H9 (cell line): ENCODE results near the gene PLCH1. TPM values are rescaled to one million over a fixed set of nuclear protein-coding genes. Genes with fewer than 3 reads are reported as not detected.

Experiments used
- DNase-seq: peaks from one replicate; pipeline ENCODE4 v3.0.0-alpha.2; 2017
- H2AFZ ChIP-seq: one replicate; pipeline ENCODE4 v1.6.1; 2013; ENCODE audit warnings: mild to moderate bottlenecking, low read length, control low read depth, moderate library complexity
- H2AK5ac ChIP-seq: 2 replicates; pipeline ENCODE4 v1.6.1; 2013; ENCODE audit warnings: low read length, control low read depth, mixed read lengths; ENCODE audit not compliant: insufficient read length
- H2BK120ac ChIP-seq: one replicate; pipeline ENCODE4 v1.6.1; 2013; ENCODE audit warnings: low read depth, mild to moderate bottlenecking, low read length, control low read depth, inconsistent platforms; ENCODE audit not compliant: poor library complexity, severe bottlenecking
- H2BK12ac ChIP-seq: 2 replicates; pipeline ENCODE4 v1.6.1; 2013; ENCODE audit warnings: low read length, control low read depth, mixed read lengths, low read depth; ENCODE audit not compliant: insufficient read length
- H2BK15ac ChIP-seq: 2 replicates; pipeline ENCODE4 v1.6.1; 2013; ENCODE audit warnings: low read depth, low read length, control low read depth
- H2BK20ac ChIP-seq: one replicate; pipeline ENCODE4 v1.6.1; 2013; ENCODE audit warnings: low read depth, mild to moderate bottlenecking, low read length, control low read depth, inconsistent platforms; ENCODE audit not compliant: poor library complexity, severe bottlenecking
- H2BK5ac ChIP-seq: 2 replicates; pipeline ENCODE4 v1.6.1; 2013; ENCODE audit warnings: low read length, control low read depth, mixed read lengths; ENCODE audit not compliant: insufficient read length
- H3K14ac ChIP-seq: 2 replicates; pipeline ENCODE4 v1.6.1; 2013; ENCODE audit warnings: low read length, control low read depth; ENCODE audit not compliant: insufficient read depth
- H3K18ac ChIP-seq: 2 replicates; pipeline ENCODE4 v1.6.1; 2013; ENCODE audit warnings: low read depth, mild to moderate bottlenecking, mixed read lengths, low read length, control low read depth; ENCODE audit not compliant: insufficient read length
- H3K23ac ChIP-seq: 2 replicates; pipeline ENCODE4 v1.6.1; 2013; ENCODE audit warnings: low read length, control low read depth, mixed read lengths, low read depth; ENCODE audit not compliant: insufficient read length
- H3K23me2 ChIP-seq: 2 replicates; pipeline ENCODE4 v1.6.1; 2013; ENCODE audit warnings: low read depth, mild to moderate bottlenecking, mixed read lengths, low read length, control low read depth; ENCODE audit not compliant: insufficient read length, poor library complexity, severe bottlenecking
- H3K27ac ChIP-seq: 2 replicates; pipeline ENCODE4 v1.5.1; 2013; ENCODE audit warnings: low read length, control low read depth, mixed read lengths, low read depth; ENCODE audit not compliant: insufficient read length
- H3K27me3 ChIP-seq: 2 replicates; pipeline ENCODE4 v1.6.1; 2013; ENCODE audit warnings: low read length, control low read depth, inconsistent platforms; ENCODE audit not compliant: insufficient read depth
- H3K4ac ChIP-seq: 2 replicates; pipeline ENCODE4 v1.6.1; 2013; ENCODE audit warnings: low read depth, mild to moderate bottlenecking, control low read depth, inconsistent platforms, low read length, moderate library complexity
- H3K4me1 ChIP-seq: 2 replicates; pipeline ENCODE4 v1.6.1; 2013; ENCODE audit warnings: low read length, control low read depth, inconsistent platforms; ENCODE audit not compliant: insufficient read depth
- H3K4me2 ChIP-seq: 2 replicates; pipeline ENCODE4 v1.6.1; 2013; ENCODE audit warnings: low read length, control low read depth, mixed read lengths; ENCODE audit not compliant: insufficient read length, insufficient read depth
- H3K56ac ChIP-seq: 2 replicates; pipeline ENCODE4 v1.6.1; 2013; ENCODE audit warnings: low read depth, mild to moderate bottlenecking, mixed read lengths, low read length, control low read depth; ENCODE audit not compliant: insufficient read length
- H3K79me1 ChIP-seq: 2 replicates; pipeline ENCODE4 v1.6.1; 2013; ENCODE audit warnings: low read depth, mild to moderate bottlenecking, moderate library complexity, low read length, control low read depth, inconsistent platforms; ENCODE audit not compliant: insufficient read depth, poor library complexity, severe bottlenecking
- H3K79me2 ChIP-seq: 2 replicates; pipeline ENCODE4 v1.6.1; 2013; ENCODE audit warnings: low read length, control low read depth, inconsistent platforms; ENCODE audit not compliant: insufficient read depth
- H3K9ac ChIP-seq: 2 replicates; pipeline ENCODE4 v1.6.1; 2013; ENCODE audit warnings: low read length, control low read depth, mixed read lengths; ENCODE audit not compliant: insufficient read length; ENCODE audit errors: extremely low read depth
- H3K9me3 ChIP-seq: one replicate; pipeline ENCODE4 v1.6.1; 2013; ENCODE audit warnings: low read depth, low read length, inconsistent platforms; ENCODE audit not compliant: control insufficient read depth
- H3T11ph ChIP-seq: one replicate; pipeline ENCODE4 v1.6.1; 2013; ENCODE audit warnings: mild to moderate bottlenecking, low read length, control low read depth, inconsistent platforms
- H4K20me1 ChIP-seq: one replicate; pipeline ENCODE4 v1.6.1; 2013; ENCODE audit not compliant: control insufficient read depth, insufficient read length, insufficient read depth
- H4K5ac ChIP-seq: 2 replicates; pipeline ENCODE4 v1.6.1; 2013; ENCODE audit warnings: low read depth, mild to moderate bottlenecking, mixed read lengths, low read length, control low read depth; ENCODE audit not compliant: insufficient read length
- H4K8ac ChIP-seq: replicated peaks from 2 replicates; pipeline ENCODE4 v1.6.1; 2013; ENCODE audit warnings: low read length, control low read depth, mixed read lengths, low read depth; ENCODE audit not compliant: insufficient read length
- H4K91ac ChIP-seq: 2 replicates; pipeline ENCODE4 v1.6.1; 2013; ENCODE audit warnings: low read depth, mild to moderate bottlenecking, moderate library complexity, mixed read lengths, low read length, control low read depth; ENCODE audit not compliant: insufficient read length
- H3K27ac Mint-ChIP-seq, 3 experiments: 2 replicates in 2 of 3; 3 replicates in 1 of 3; pipeline ENCODE4 v1.8.0; 2020 to 2021; ENCODE audit warnings: mixed read lengths in 3 of 3, mild to moderate bottlenecking in 1 of 3, moderate library complexity in 1 of 3
- H3K27me3 Mint-ChIP-seq: 2 replicates; pipeline ENCODE4 v1.8.0; 2021; ENCODE audit warnings: low read depth, mild to moderate bottlenecking, moderate library complexity, mixed read lengths
- H3K36me3 Mint-ChIP-seq, 3 experiments: 2 replicates in 2 of 3; 3 replicates in 1 of 3; pipeline ENCODE4 v1.8.0; 2020 to 2021; ENCODE audit warnings: low read depth in 3 of 3, mixed read lengths in 3 of 3; ENCODE audit not compliant: insufficient read depth in 1 of 3
- H3K4me1 Mint-ChIP-seq, 2 experiments: 2 replicates each; pipeline ENCODE4 v1.8.0; 2020; ENCODE audit warnings: mixed read lengths in 2 of 2
- H3K4me3 Mint-ChIP-seq, 2 experiments: 2 replicates in 1 of 2; 3 replicates in 1 of 2; pipeline ENCODE4 v1.8.0; 2020 to 2021; ENCODE audit warnings: mild to moderate bottlenecking in 2 of 2, mixed read lengths in 2 of 2, moderate library complexity in 1 of 2
- H3K9me3 Mint-ChIP-seq, 2 experiments: 2 replicates in 1 of 2; 3 replicates in 1 of 2; pipeline ENCODE4 v1.8.0; 2020; ENCODE audit warnings: mild to moderate bottlenecking in 2 of 2, mixed read lengths in 2 of 2, moderate library complexity in 1 of 2
- WGBS: extraction: QIAGEN DNeasy Blood & Tissue Kit; methylation state at CpG from one replicate; pipeline ENCODE4 v1.1.7; 2013; ENCODE audit warnings: missing lambda C conversion rate, low lambda C conversion rate, mixed read lengths; ENCODE audit not compliant: insufficient read length; ENCODE audit errors: extremely low coverage; 5-methylcytosine and 5-hydroxymethylcytosine counted together
- total RNA-seq: library from RNA; stranded (reverse); gene quantifications from 2 replicates; pipeline ENCODE4 v1.2.1, GENCODE V29; 2021
- TF ChIP-seq, protein P1 (sequence below): fragments of 200-600 bp; sonication (generic); conservative IDR thresholded peaks from 3 replicates; pipeline ENCODE4 v1.8.0; 2021; ENCODE audit warnings: antibody characterized with exemption, mild to moderate bottlenecking

Gene PLCH1
- total RNA-seq, 1 experiment from 2014 or later, result 19.0 TPM

DNA sequence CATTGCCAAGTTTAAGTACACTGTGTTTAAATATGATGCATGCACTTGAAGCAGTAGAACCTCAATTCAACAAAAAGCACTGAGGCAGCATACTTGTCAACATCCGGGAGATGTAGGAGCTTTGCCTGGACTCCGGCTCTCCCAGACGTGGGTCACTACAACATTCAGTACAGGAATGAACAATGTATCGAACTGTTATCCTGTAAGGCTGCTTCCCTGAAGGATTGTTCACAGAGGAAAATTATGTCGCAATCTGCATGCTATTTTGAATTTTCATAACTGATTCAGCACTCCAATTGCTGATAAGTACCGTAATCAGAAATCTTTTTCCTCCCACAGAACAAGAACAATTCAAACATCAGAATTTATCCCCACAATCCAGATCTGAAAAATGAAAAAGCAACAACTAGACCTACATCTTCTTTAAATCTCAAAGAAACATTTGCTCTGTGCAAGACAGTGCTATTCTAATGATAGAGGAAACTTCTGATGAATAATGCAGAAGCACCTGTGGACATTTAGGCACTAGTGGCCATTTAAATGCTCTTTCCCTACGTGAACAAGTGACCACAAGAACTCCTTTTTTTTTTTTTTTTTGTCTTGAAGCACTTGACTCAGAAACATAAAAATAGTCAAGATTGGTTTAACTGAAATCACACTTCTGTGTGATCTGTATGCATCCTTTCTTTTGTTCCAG, 113.4 kb downstream of the PLCH1 start:
- no peak overlapping the region for H2BK20ac ChIP-seq
- H3K56ac ChIP-seq, result no peak overlapping the region
- Mint-ChIP-seq H3K4me1 (peaks cover 30 to 34% of the 10 kb centered on the region in 2 experiments), H3K4me3 (no peak overlapping the region), H3K27me3 (no peaks in the 10 kb centered on the region), H3K27ac (no peak overlapping the region; a peak in 1 of 7 replicates), H3K36me3 (peaks cover 0 to 5% (median 0%) of the 10 kb centered on the region in 3 experiments; a peak in 2 of 7 replicates), H3K9me3 (peaks cover 0 to 3% of the 10 kb centered on the region in 2 experiments; a peak in 1 of 5 replicates)
- H2BK5ac ChIP-seq, result no peak overlapping the region
- no peak overlapping the region for H2AFZ ChIP-seq
- no peak overlapping the region for H3K14ac ChIP-seq
- H4K5ac ChIP-seq, result no peak overlapping the region
- no peak overlapping the region for H3K4me2 ChIP-seq
- no peak overlapping the region for H2BK120ac ChIP-seq
- no peaks in the 10 kb centered on the region for H3K9me3 ChIP-seq
- peaks cover 2% of the 10 kb centered on the region; the same call in 1 of the 2 replicates for H3K4me1 ChIP-seq
- no peak overlapping the region for H3K27ac ChIP-seq
- no peak overlapping the region for H3K18ac ChIP-seq
- TF ChIP-seq, protein P1, sequence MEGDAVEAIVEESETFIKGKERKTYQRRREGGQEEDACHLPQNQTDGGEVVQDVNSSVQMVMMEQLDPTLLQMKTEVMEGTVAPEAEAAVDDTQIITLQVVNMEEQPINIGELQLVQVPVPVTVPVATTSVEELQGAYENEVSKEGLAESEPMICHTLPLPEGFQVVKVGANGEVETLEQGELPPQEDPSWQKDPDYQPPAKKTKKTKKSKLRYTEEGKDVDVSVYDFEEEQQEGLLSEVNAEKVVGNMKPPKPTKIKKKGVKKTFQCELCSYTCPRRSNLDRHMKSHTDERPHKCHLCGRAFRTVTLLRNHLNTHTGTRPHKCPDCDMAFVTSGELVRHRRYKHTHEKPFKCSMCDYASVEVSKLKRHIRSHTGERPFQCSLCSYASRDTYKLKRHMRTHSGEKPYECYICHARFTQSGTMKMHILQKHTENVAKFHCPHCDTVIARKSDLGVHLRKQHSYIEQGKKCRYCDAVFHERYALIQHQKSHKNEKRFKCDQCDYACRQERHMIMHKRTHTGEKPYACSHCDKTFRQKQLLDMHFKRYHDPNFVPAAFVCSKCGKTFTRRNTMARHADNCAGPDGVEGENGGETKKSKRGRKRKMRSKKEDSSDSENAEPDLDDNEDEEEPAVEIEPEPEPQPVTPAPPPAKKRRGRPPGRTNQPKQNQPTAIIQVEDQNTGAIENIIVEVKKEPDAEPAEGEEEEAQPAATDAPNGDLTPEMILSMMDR, result no peak
- no peak overlapping the region for H3K4ac ChIP-seq
- no peak overlapping the region for H2AK5ac ChIP-seq
- no peaks in the 10 kb centered on the region for H3K79me2 ChIP-seq
- no peaks in the 10 kb centered on the region for H3K27me3 ChIP-seq
- H4K8ac ChIP-seq, result no peak overlapping the region
- no peak overlapping the region for H2BK12ac ChIP-seq
- H3K79me1 ChIP-seq, result no peaks in the 10 kb centered on the region
- no peaks in the 10 kb centered on the region for H3K23me2 ChIP-seq
- no peak for DNase-seq
- H3T11ph ChIP-seq, result no peak overlapping the region
- H2BK15ac ChIP-seq, result no peak overlapping the region
- no peak overlapping the region for H3K23ac ChIP-seq
- no peak overlapping the region for H4K91ac ChIP-seq
- H4K20me1 ChIP-seq, result no peaks in the 10 kb centered on the region
- no peak overlapping the region for H3K9ac ChIP-seq
- no CpG with 5 or more reads among the region's 7 CpGs for WGBS
